ENCODE measurements around the gene TMEM52B. TPM values are rescaled to one million over a fixed set of nuclear protein-coding genes. Genes with fewer than 3 reads are reported as not detected.
A peak's percentile ranks its signal among the peaks of the same experiment; 100 is the strongest.

The TMEM52B gene
- total RNA-seq, 4 donors from 2014 or later: not detected

DNA sequence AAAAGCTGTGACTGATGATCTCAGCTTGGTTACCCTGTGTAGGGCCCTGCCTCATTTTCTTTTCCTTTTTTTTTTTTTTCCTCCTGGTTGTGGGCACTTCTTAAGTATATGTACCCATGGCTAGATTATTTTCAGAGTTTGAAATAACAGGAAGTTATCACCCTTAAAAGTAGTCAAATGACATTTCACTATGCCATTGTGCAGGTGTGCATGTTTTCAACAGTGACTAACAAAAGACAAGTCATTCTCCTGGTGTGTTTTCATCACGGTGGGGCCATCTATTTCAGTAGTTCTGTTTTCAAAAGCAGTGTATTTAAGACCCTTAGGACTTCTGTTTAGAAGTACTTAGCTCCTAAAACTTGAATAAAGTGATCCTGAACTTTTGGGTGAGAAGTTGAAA is 48.8 kb downstream of the TMEM52B start:
- Histone ChIP-seq H3K36me3 (peaks cover 0 to 18% (median 5%) of the 10 kb centered on the region in 3 donors), H3K4me1 (no peaks in the 10 kb centered on the region), H3K27ac (no peak overlapping the region), H3K4me3 (no peak overlapping the region), H3K9me3 (no peaks in the 10 kb centered on the region), H3K27me3 (no peaks in the 10 kb centered on the region)
- intact Hi-C loops (cut with DNase I): no loop called here
- WGBS, 2 donors: 21 to 35% methylated on average over 1 of the region's 1 CpG
- DNase-seq: no peak
- TF ChIP-seq, protein P1, sequence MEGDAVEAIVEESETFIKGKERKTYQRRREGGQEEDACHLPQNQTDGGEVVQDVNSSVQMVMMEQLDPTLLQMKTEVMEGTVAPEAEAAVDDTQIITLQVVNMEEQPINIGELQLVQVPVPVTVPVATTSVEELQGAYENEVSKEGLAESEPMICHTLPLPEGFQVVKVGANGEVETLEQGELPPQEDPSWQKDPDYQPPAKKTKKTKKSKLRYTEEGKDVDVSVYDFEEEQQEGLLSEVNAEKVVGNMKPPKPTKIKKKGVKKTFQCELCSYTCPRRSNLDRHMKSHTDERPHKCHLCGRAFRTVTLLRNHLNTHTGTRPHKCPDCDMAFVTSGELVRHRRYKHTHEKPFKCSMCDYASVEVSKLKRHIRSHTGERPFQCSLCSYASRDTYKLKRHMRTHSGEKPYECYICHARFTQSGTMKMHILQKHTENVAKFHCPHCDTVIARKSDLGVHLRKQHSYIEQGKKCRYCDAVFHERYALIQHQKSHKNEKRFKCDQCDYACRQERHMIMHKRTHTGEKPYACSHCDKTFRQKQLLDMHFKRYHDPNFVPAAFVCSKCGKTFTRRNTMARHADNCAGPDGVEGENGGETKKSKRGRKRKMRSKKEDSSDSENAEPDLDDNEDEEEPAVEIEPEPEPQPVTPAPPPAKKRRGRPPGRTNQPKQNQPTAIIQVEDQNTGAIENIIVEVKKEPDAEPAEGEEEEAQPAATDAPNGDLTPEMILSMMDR (IDR thresholded peaks at IDR 0.05): no peak
- TF ChIP-seq POLR2A (IDR thresholded peaks at IDR 0.05): no peak

DNA sequence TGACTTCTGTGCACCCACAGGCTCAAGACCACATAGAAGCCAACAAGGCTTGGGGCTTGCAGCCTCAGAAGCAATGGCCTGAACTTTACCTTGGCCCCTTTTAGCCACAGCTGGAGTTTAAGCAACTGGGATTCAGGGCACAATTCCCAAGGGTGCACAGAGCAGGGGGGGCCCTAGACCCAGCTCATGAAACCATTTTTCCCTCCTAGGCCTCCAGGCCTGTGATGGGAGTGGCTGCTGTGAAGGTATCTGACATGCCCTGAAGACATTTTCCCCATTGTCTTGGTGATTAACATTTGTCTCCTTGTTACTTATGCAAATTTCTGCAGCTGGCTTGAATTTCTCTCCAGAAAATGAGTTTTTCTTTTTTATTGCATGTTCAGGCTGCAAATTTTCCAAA is 55.7 kb downstream of the TMEM52B start:
- TF ChIP-seq POLR2A (IDR thresholded peaks at IDR 0.05): no peak
- TF ChIP-seq, protein P1 (IDR thresholded peaks at IDR 0.05): no peak
- DNase-seq: no peak

DNA sequence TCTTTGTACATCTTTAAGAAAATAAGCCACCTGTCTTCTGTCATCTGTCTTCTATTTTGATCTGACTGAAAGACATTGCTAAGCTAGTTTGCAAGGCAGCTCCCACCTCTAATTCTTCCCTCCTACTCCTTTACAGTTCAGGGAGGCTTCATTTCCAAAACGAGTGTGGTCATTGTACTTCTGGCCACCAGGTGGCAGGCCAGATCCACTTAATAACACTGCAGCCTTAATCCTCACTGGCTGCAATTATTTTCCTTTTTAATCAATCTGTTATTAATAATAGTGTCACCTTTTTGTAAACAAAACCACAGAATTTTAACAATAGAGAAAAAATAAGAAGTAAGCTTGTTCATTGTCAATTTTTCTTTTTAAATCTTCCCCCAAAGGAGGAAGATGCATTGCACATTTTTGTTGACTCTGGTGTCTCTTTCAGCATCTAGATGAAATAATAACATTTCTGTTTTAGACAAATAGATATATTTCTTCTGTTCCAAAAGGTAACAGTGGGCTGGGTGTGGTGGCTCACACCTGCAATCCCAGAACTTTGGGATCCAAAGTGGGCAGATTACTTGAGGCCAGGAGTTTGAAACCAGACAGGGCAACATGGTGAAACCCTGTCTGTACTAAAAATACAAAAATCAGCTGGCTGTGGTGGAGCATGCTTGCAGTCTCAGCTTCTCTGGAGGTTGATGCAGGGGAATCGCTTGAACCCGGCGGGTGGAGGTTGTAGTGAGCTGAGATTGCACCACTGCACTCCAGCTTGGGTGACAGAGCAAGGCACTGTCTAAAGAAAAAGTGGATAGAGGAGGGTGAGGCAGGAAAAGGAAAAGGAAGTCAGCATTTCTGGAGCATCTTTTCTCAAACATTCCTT is 57.2 kb downstream of the TMEM52B start:
- Histone ChIP-seq H3K4me3 (no peak overlapping the region), H3K27ac (no peak overlapping the region), H3K27me3 (no peaks in the 10 kb centered on the region), H3K4me1 (no peaks in the 10 kb centered on the region), H3K9me3 (peaks cover 0 to 10% (median 0%) of the 10 kb centered on the region in 3 donors), H3K36me3 (no peaks in the 10 kb centered on the region)
- TF ChIP-seq, protein P1 (IDR thresholded peaks at IDR 0.05): peak; percentile 56 to 94 (median 87)
- no peak for TF ChIP-seq POLR2A (IDR thresholded peaks at IDR 0.05)
- no peak for DNase-seq
- WGBS, 2 donors: 22 to 45% methylated on average over 4 of the region's 4 CpGs
- intact Hi-C loops (cut with DNase I): loop anchor here (5.0 kb wide), 1 partner anchor 326 kb away; no protein-coding TSS in a partner anchor

More for the DNA sequence above, 55.7 kb downstream of the TMEM52B start:
- Histone ChIP-seq H3K36me3 (no peaks in the 10 kb centered on the region), H3K4me3 (no peak overlapping the region), H3K4me1 (no peaks in the 10 kb centered on the region), H3K27me3 (no peaks in the 10 kb centered on the region), H3K27ac (no peak overlapping the region), H3K9me3 (peaks cover 0 to 10% (median 0%) of the 10 kb centered on the region in 3 donors)
- intact Hi-C loops (cut with DNase I): no loop called here

DNA sequence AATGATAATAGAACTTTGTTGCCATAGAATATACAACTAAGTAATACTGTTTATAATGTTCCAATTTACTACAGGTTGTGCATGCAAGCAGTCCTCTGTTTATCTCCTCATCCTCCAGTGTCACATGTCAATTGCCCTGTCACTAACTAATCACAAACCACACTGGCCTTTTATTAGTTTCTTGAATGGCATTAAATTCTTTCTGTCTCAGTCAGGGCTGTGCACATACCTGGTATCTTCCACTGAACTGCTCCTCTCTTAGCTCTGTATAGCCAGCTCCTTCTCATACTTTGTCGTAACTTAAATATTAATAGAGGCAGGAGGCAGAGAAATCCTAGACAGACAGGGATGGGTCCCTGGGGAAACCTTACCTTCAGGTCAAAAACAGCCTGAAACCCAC is 57.9 kb downstream of the TMEM52B start:
- intact Hi-C loops (cut with DNase I): loop anchor here (5.0 kb wide), 1 partner anchor 326 kb away; no protein-coding TSS in a partner anchor
- no peaks in the 10 kb centered on the region for H3K4me1 ChIP-seq
- H3K9me3 ChIP-seq: peaks cover 0 to 10% (median 0%) of the 10 kb centered on the region in 3 donors
- TF ChIP-seq, protein P1 (IDR thresholded peaks at IDR 0.05): no peak
- DNase-seq: no peak
- H3K4me3 ChIP-seq: no peak overlapping the region
- no peaks in the 10 kb centered on the region for H3K27me3 ChIP-seq
- 100% methylated on average over 1 of the region's 1 CpG for WGBS, 2 donors
- H3K36me3 ChIP-seq: no peaks in the 10 kb centered on the region
- no peak overlapping the region for H3K27ac ChIP-seq

DNA sequence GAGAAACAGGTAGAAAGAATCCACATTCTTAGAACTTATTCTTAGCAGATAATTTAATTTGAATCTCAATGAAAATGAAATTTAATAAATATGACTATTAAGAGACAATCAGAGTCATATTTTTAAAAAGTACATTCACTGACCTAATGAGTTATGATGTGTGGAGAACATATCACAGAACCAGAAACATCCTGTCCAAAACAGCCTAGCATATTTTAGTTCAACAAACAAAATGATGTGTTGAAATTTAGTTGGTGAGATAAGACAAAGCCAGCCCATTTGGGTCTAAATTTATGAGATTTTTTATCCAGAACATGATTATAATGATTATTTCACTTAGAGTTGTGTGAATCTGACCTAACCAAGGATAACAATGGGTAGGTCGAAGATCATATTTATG is 59.7 kb downstream of the TMEM52B start:
- TF ChIP-seq, protein P1 (IDR thresholded peaks at IDR 0.05): no peak
- TF ChIP-seq POLR2A (IDR thresholded peaks at IDR 0.05): no peak
- intact Hi-C loops (cut with DNase I): loop anchor here (5.0 kb wide), 1 partner anchor 324 kb away; no protein-coding TSS in a partner anchor
- no peak overlapping the region for H3K4me3 ChIP-seq
- WGBS, 2 donors: 62 to 76% methylated on average over 1 of the region's 1 CpG
- peaks cover 0 to 10% (median 0%) of the 10 kb centered on the region in 3 donors for H3K9me3 ChIP-seq
- no peak for DNase-seq
- no peaks in the 10 kb centered on the region for H3K36me3 ChIP-seq
- H3K27me3 ChIP-seq: no peaks in the 10 kb centered on the region
- H3K4me1 ChIP-seq: no peaks in the 10 kb centered on the region
- no peak overlapping the region for H3K27ac ChIP-seq

All from esophagus squamous epithelium (tissue), 5 donors.